ENCODE measurements around the gene UPF1. TPM values are rescaled to one million over a fixed set of nuclear protein-coding genes. Genes with fewer than 3 reads are reported as not detected.

Gene UPF1
- total RNA-seq, 1 experiment from 2014 or later: 56.5 TPM

- DNase-seq (ENCODE audit: low read depth): no peak
Observed at GRCh38 chr19:18857223-18857622, 25.5 kb downstream of the UPF1 start.

GRCh38 chr19:18858906-18859646 is 27.3 kb downstream of the UPF1 start:
- no peak for DNase-seq (ENCODE audit: low read depth)

- no peak for DNase-seq (ENCODE audit: low read depth)
Observed at GRCh38 chr19:18859676-18860301, 28.0 kb downstream of the UPF1 start.

- DNase-seq (ENCODE audit: low read depth): no peak
Observed at GRCh38 chr19:18860302-18860700, 28.5 kb downstream of the UPF1 start.

- no peak for DNase-seq (ENCODE audit: low read depth)
Observed at GRCh38 chr19:18860725-18861124, 29.0 kb downstream of the UPF1 start.

- DNase-seq (ENCODE audit: low read depth): no peak
Observed at GRCh38 chr19:18861235-18861634, 29.5 kb downstream of the UPF1 start.

GRCh38 chr19:18861917-18862316 is 30.2 kb downstream of the UPF1 start:
- DNase-seq (ENCODE audit: low read depth): no peak

- no peak for DNase-seq (ENCODE audit: low read depth)
Observed at GRCh38 chr19:18862976-18863842, 31.4 kb downstream of the UPF1 start.

GRCh38 chr19:18863843-18864362 is 32.1 kb downstream of the UPF1 start:
- no peak for DNase-seq (ENCODE audit: low read depth)

- no peak for DNase-seq (ENCODE audit: low read depth)
Observed at GRCh38 chr19:18865106-18865972, 33.6 kb downstream of the UPF1 start.

GRCh38 chr19:18865973-18866799 is 34.4 kb downstream of the UPF1 start:
- DNase-seq (ENCODE audit: low read depth): no peak

GRCh38 chr19:18866800-18867123 is 35.0 kb downstream of the UPF1 start:
- DNase-seq (ENCODE audit: low read depth): no peak

GRCh38 chr19:18867199-18867598 is 35.4 kb downstream of the UPF1 start:
- no peak for DNase-seq (ENCODE audit: low read depth)

- no peak for DNase-seq (ENCODE audit: low read depth)
Observed at GRCh38 chr19:18867751-18868150, 36.0 kb downstream of the UPF1 start.

- DNase-seq (ENCODE audit: low read depth): no peak
Observed at GRCh38 chr19:18868380-18869022, 36.7 kb downstream of the UPF1 start.

- DNase-seq (ENCODE audit: low read depth): no peak
Observed at GRCh38 chr19:18869023-18869618, 37.4 kb downstream of the UPF1 start.

GRCh38 chr19:18869781-18870530 is 38.2 kb downstream of the UPF1 start:
- no peak for DNase-seq (ENCODE audit: low read depth)

GRCh38 chr19:18870531-18871172 is 38.9 kb downstream of the UPF1 start:
- no peak for DNase-seq (ENCODE audit: low read depth)
